GM12878 (cell line): ENCODE results near the gene FAM193A. TPM values are rescaled to one million over a fixed set of nuclear protein-coding genes. Genes with fewer than 3 reads are reported as not detected.

Experiments used
- ATAC-seq: fragments of 200-7000 bp; cut with Tn5 transposase; 3 replicates; pipeline ENCODE4 v1.9.1; 2020; ENCODE audit warnings: mild to moderate bottlenecking, moderate library complexity
- BruUV-seq: library from RNA; stranded (reverse); fragments of 400-500 nt; replicated peaks from 2 replicates; lab custom pipeline; 2021; lab: Mats Ljungman, UMichigan
- CTCF ChIA-PET: fragments of 300-600 bp; sonication (Branson Sonifier 250); formaldehyde crosslinking; extraction: SDS; loops from one replicate; lab custom pipeline; 2021; ENCODE audit warnings: inconsistent platforms; lab: Yijun Ruan, JAX
- POLR2A ChIA-PET: fragments of 350-600 bp; formaldehyde crosslinking; extraction: SDS; loops from one replicate; lab custom pipeline; 2021; ENCODE audit warnings: inconsistent platforms; lab: Charles Lee
- RAD21 ChIA-PET: fragments of 300-600 bp; sonication (Branson Sonifier 250); formaldehyde crosslinking; loops from one replicate; lab custom pipeline; 2023; ENCODE audit warnings: antibody characterized with exemption; ENCODE audit not compliant: unreplicated experiment; lab: Charles Lee
- SMC1A ChIA-PET: fragments of 300-600 bp; sonication (Branson Sonifier 250); formaldehyde crosslinking; loops from one replicate; lab custom pipeline; 2023; ENCODE audit not compliant: unreplicated experiment, uncharacterized antibody; lab: Charles Lee
- DNase-seq: peaks from one replicate; pipeline ENCODE4 v3.0.0-alpha.2; 2011; ENCODE audit warnings: low read depth, low spot score
- FAIRE-seq: peaks from 3 replicates; lab custom pipeline; 2011; peaks lifted over from hg19 to GRCh38; lab: Jason Lieb, UNC
- H2AFZ ChIP-seq: 2 replicates; pipeline ENCODE4 v1.6.0; 2011; ENCODE audit warnings: low read depth, low read length, control low read depth; ENCODE audit not compliant: control insufficient read depth
- H3K27ac ChIP-seq: 2 replicates; pipeline ENCODE4 v1.5.1; 2011; ENCODE audit warnings: control low read depth; ENCODE audit not compliant: control insufficient read depth, insufficient read depth
- H3K27me3 ChIP-seq, 2 experiments: replicated peaks in 1 of 2; 2 replicates each; pipeline versions ENCODE4 v1.6.0 to v1.6.1; 2011; ENCODE audit warnings: low read length in 1 of 2; ENCODE audit not compliant: control insufficient read depth in 2 of 2, insufficient read depth in 2 of 2
- H3K36me3 ChIP-seq, 2 experiments: 2 replicates each; pipeline ENCODE4 v1.5.1; 2011; ENCODE audit warnings: low read length in 1 of 2; ENCODE audit not compliant: control insufficient read depth in 2 of 2, insufficient read depth in 2 of 2
- H3K4me1 ChIP-seq: 2 replicates; pipeline ENCODE4 v1.6.1; 2011; ENCODE audit warnings: mild to moderate bottlenecking, low read length, moderate library complexity, mixed read lengths; ENCODE audit not compliant: control insufficient read depth, insufficient read depth
- H3K4me2 ChIP-seq: 2 replicates; pipeline ENCODE4 v1.6.0; 2011; ENCODE audit warnings: control low read depth; ENCODE audit not compliant: control insufficient read depth, insufficient read depth
- H3K4me3 ChIP-seq: fragments of 200-600 bp; sonication (generic); 2 replicates; pipeline ENCODE4 v1.5.1; 2016
- H3K79me2 ChIP-seq: 2 replicates; pipeline ENCODE4 v1.6.0; 2011; ENCODE audit warnings: low read length; ENCODE audit not compliant: control insufficient read depth, insufficient read depth
- H3K9ac ChIP-seq: 2 replicates; pipeline ENCODE4 v1.8.0; 2011; ENCODE audit warnings: low read length, control low read depth, mixed read lengths; ENCODE audit not compliant: control insufficient read depth, insufficient read depth
- H3K9me3 ChIP-seq: replicated peaks from 3 replicates; pipeline ENCODE4 v1.5.1; 2011; ENCODE audit warnings: mild to moderate bottlenecking, low read length; ENCODE audit not compliant: control insufficient read depth, insufficient read depth
- H4K20me1 ChIP-seq: 2 replicates; pipeline ENCODE4 v1.6.0; 2011; ENCODE audit not compliant: control insufficient read depth, insufficient read depth
- BCL11A ChIP-seq: IDR thresholded peaks from 2 replicates; pipeline ENCODE4 v1.6.1; 2011; ENCODE audit warnings: low read depth, low read length
- CBX3 ChIP-seq: fragments of 200-600 bp; sonication (generic); IDR thresholded peaks from 2 replicates; pipeline ENCODE4 v1.6.1; 2016; ENCODE audit warnings: low read depth, borderline replicate concordance
- EGR1 ChIP-seq, 2 experiments: IDR thresholded peaks; 1 replicate in 1 of 2; 2 replicates in 1 of 2; pipeline ENCODE4 v1.6.1; 2011 to 2012; ENCODE audit warnings: low read depth in 2 of 2, low read length in 2 of 2, borderline replicate concordance in 1 of 2, mild to moderate bottlenecking in 1 of 2, moderate library complexity in 1 of 2
- MTA3 ChIP-seq: IDR thresholded peaks from 2 replicates; pipeline ENCODE4 v1.6.1; 2012; ENCODE audit warnings: low read length, inconsistent platforms, borderline replicate concordance
- MYB ChIP-seq: fragments of 150-350 bp; IDR thresholded peaks from 2 replicates; pipeline ENCODE4 v1.6.1; 2014; ENCODE audit warnings: mild to moderate bottlenecking, low read depth, low read length, borderline replicate concordance
- NFIC ChIP-seq: IDR thresholded peaks from 2 replicates; pipeline ENCODE4 v1.6.1; 2012; ENCODE audit warnings: low read depth, mild to moderate bottlenecking, inconsistent platforms, low read length, moderate library complexity
- NRF1 ChIP-seq: conservative IDR thresholded peaks from 2 replicates; pipeline ENCODE4 v1.6.1; 2011; ENCODE audit warnings: mild to moderate bottlenecking, low read depth, low read length, improper control_type of control experiment
- PAX8 ChIP-seq: fragments of 450-650 bp; IDR thresholded peaks from 2 replicates; pipeline ENCODE4 v1.6.1; 2017; ENCODE audit warnings: mild to moderate bottlenecking, moderate library complexity
- RAD21 ChIP-seq: IDR thresholded peaks from 2 replicates; pipeline ENCODE4 v1.6.1; 2011; ENCODE audit warnings: mild to moderate bottlenecking, low read depth, low read length, moderate library complexity; ENCODE audit not compliant: insufficient read depth
- RELA ChIP-seq: fragments of 450-650 bp; IDR thresholded peaks from 2 replicates; pipeline ENCODE4 v1.8.0; 2014; ENCODE audit warnings: borderline replicate concordance; ENCODE audit not compliant: partially characterized antibody
- SREBF1 ChIP-seq: IDR thresholded peaks from 2 replicates; pipeline ENCODE4 v1.6.1; 2012; ENCODE audit warnings: mild to moderate bottlenecking, low read length
- USF1 ChIP-seq: IDR thresholded peaks from 2 replicates; pipeline ENCODE4 v1.6.1; 2011; ENCODE audit warnings: borderline replicate concordance, low read depth, mild to moderate bottlenecking, moderate library complexity, mixed read lengths, low read length; ENCODE audit not compliant: insufficient read depth; ENCODE audit errors: extremely low read length
- USF2 ChIP-seq: IDR thresholded peaks from 2 replicates; pipeline ENCODE4 v1.6.1; 2011; ENCODE audit warnings: low read depth, low read length, improper control_type of control experiment, borderline replicate concordance
- ZNF687 ChIP-seq: fragments of 450-650 bp; IDR thresholded peaks from 2 replicates; pipeline ENCODE4 v1.6.1; 2017; ENCODE audit warnings: mild to moderate bottlenecking, moderate library complexity
- ZZZ3 ChIP-seq: IDR thresholded peaks from 2 replicates; pipeline ENCODE4 v1.6.1; 2011; ENCODE audit warnings: low read depth; ENCODE audit not compliant: control insufficient read depth, insufficient read length
- WGBS: methylation state at CpG from one replicate; pipeline ENCODE4 v1.1.6; 2016; ENCODE audit warnings: low lambda C conversion rate; ENCODE audit not compliant: insufficient replicate concordance, insufficient coverage; ENCODE audit errors: missing lambda C conversion rate; 5-methylcytosine and 5-hydroxymethylcytosine counted together
- in situ Hi-C: fragments of 300-500 bp; cut with MboI; formaldehyde crosslinking; loops from 9 replicates; pipeline ENCODE4 v1.14.3; 2018; ENCODE audit warnings: mixed read lengths
- intact Hi-C: fragments of 100-400 bp; cut with micrococcal nuclease; formaldehyde crosslinking; loops from one replicate; pipeline ENCODE4 v1.14.2; 2022; ENCODE audit not compliant: unreplicated experiment
- polyA plus RNA-seq, 11 experiments: library from polyadenylated mRNA; depleted of rRNA in 4 of 11; unstranded in 6 of 11; stranded (reverse) in 5 of 11; fragments of >200 nt; fragmentation: Nextera tagmentation in 4 of 11; fragmentation: Illumina TruSeq in 1 of 11; extraction: Ambion mirVana in 4 of 11; extraction: Trizol in 1 of 11; gene quantifications; 1 replicate in 1 of 11; 2 replicates in 10 of 11; pipeline versions ENCODE4 v1.2.1 to v1.2.3, GENCODE V29; 2011 to 2016; ENCODE audit warnings: inconsistent platforms in 2 of 11, missing spikeins in 2 of 11, low read depth in 1 of 11
- total RNA-seq, 4 experiments: library from RNA; depleted of rRNA in 3 of 4; stranded (reverse); fragments of >200 nt in 3 of 4; fragmentation: Illumina TruSeq in 1 of 4; extraction: Trizol in 1 of 4; gene quantifications; 2 replicates each; pipeline versions ENCODE4 v1.2.1 to v1.2.3, GENCODE V29; 2013 to 2021

Gene FAM193A
- total and polyA plus RNA-seq, 10 of the 15 experiments (the other 5 are each of a cell fraction or from before 2014, with no cell fraction given) = 0.52 to 23.3 (median 7.4) TPM

GRCh38 chr4:2578106-2578505 lies 41.7 kb downstream of the FAM193A start (continued):
- no peak for TF ChIP-seq ZNF687
- TF ChIP-seq MTA3 = no peak
- TF ChIP-seq BCL11A = no peak
- no peak for TF ChIP-seq NRF1
- TF ChIP-seq RELA = no peak
- TF ChIP-seq USF1 = no peak
- TF ChIP-seq, all 136 proteins: peak for 0

GRCh38 chr4:2579910-2580309 lies 43.5 kb downstream of the FAM193A start:
- no peak for ATAC-seq
- H3K9ac ChIP-seq = no peak overlapping the region
- intact Hi-C loops (no loop called here), in situ Hi-C loops (no loop called here)
- FAIRE-seq = no peak
- H3K27me3 ChIP-seq = no peaks in the 10 kb centered on the region
- ChIA-PET SMC1A (interaction anchor here (0.5 kb wide), 1 partner anchor 366 kb away, joined by 4 read pairs; no protein-coding TSS in a partner anchor), CTCF (no interaction called here), RAD21 (no interaction called here), POLR2A (no interaction called here)
- no peaks in the 10 kb centered on the region for H3K4me1 ChIP-seq
- no peaks in the 10 kb centered on the region; the same call in 1 of the 2 replicates for H4K20me1 ChIP-seq
- BruUV-seq = no TSS peak
- WGBS = 97% methylated on average over 5 of the region's 5 CpGs
- peaks cover 7% of the 10 kb centered on the region for H3K9me3 ChIP-seq
- H3K4me2 ChIP-seq = no peak overlapping the region
- no peaks in the 10 kb centered on the region for H3K36me3 ChIP-seq
- peaks cover 58% of the 10 kb centered on the region for H3K79me2 ChIP-seq
- no peak overlapping the region for H3K4me3 ChIP-seq
- DNase-seq = no peak
- H3K27ac ChIP-seq = no peak overlapping the region
- H2AFZ ChIP-seq = no peak overlapping the region
- TF ChIP-seq RAD21 (no peak), ZZZ3 (no peak), USF2 (no peak), EGR1 (IDR thresholded peaks at IDR 0.05; ENCODE audit: borderline replicate concordance in 1 of 2, low read depth in 2 of 2, low read length in 2 of 2) (no peak), BCL11A (no peak), CBX3 (no peak), PAX8 (no peak), SREBF1 (no peak), NFIC (no peak), MYB (no peak)
